OCI-M2 (cell line): Measurements from ENCODE around the gene RAD9A.
"Not testable (repeated sequence)": the region's sequence is repeated elsewhere in the genome, so short reads cannot be mapped to it uniquely, and the experiment has no call there.

ENCODE experiments used
- DNase-seq: peaks from one replicate; lab custom pipeline; 2025; ENCODE audit not compliant: unreplicated experiment; lab: John Stamatoyannopoulos, UW

The RAD9A gene

GRCh38 chr11:67421430-67422031, 29.7 kb downstream of the RAD9A start:
- no peak for DNase-seq

- DNase-seq = no peak
These were observed 31.1 kb downstream of the RAD9A start for GRCh38 chr11:67422891-67423290.

GRCh38 chr11:67423466-67423865, 31.7 kb downstream of the RAD9A start:
- no peak for DNase-seq

- DNase-seq = no peak
These were observed 32.3 kb downstream of the RAD9A start for GRCh38 chr11:67423891-67424613.

- DNase-seq = not testable (repeated sequence)
These were observed 35.6 kb downstream of the RAD9A start for GRCh38 chr11:67427364-67427859.

- peak; percentile 74 for DNase-seq
These were observed 36.5 kb downstream of the RAD9A start, which contains the start of gene RPS6KB2 for GRCh38 chr11:67428052-67429001. TSS of gene RPS6KB2 (plus strand) at chr11:67428494. CDS start at chr11:67428546, 52 bp downstream.

- DNase-seq = no peak
These were observed 37.4 kb downstream of the RAD9A start for GRCh38 chr11:67429038-67429668.

GRCh38 chr11:67429722-67430121, 37.9 kb downstream of the RAD9A start:
- DNase-seq = no peak

- DNase-seq = no peak
These were observed 39.8 kb downstream of the RAD9A start for GRCh38 chr11:67431346-67432249.

GRCh38 chr11:67432655-67433349, 41.0 kb downstream of the RAD9A start:
- DNase-seq = no peak

GRCh38 chr11:67433536-67434394, 42.0 kb downstream of the RAD9A start:
- no peak for DNase-seq

- DNase-seq = no peak
These were observed 42.7 kb downstream of the RAD9A start for GRCh38 chr11:67434395-67434881.

- DNase-seq = no peak
These were observed 43.4 kb downstream of the RAD9A start for GRCh38 chr11:67435031-67435726.

- no peak for DNase-seq
These were observed 44.1 kb downstream of the RAD9A start for GRCh38 chr11:67435727-67436458.

- DNase-seq = no peak
These were observed 44.8 kb downstream of the RAD9A start for GRCh38 chr11:67436459-67437081.

GRCh38 chr11:67437082-67437808, 45.5 kb downstream of the RAD9A start, which contains the start of gene PTPRCAP:
TSS of gene PTPRCAP (minus strand) at chr11:67437682. CDS start at chr11:67437619, 63 bp downstream.
- DNase-seq = no peak
